Amygdala (tissue), 56 donors: ENCODE results near the gene EEFSEC.

Source experiments
- DNase-seq, 56 donors: peaks; one replicate each; lab custom pipeline; 2025; lab: John Stamatoyannopoulos, UW

EEFSEC gene, protein sequence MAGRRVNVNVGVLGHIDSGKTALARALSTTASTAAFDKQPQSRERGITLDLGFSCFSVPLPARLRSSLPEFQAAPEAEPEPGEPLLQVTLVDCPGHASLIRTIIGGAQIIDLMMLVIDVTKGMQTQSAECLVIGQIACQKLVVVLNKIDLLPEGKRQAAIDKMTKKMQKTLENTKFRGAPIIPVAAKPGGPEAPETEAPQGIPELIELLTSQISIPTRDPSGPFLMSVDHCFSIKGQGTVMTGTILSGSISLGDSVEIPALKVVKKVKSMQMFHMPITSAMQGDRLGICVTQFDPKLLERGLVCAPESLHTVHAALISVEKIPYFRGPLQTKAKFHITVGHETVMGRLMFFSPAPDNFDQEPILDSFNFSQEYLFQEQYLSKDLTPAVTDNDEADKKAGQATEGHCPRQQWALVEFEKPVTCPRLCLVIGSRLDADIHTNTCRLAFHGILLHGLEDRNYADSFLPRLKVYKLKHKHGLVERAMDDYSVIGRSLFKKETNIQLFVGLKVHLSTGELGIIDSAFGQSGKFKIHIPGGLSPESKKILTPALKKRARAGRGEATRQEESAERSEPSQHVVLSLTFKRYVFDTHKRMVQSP

DNA sequence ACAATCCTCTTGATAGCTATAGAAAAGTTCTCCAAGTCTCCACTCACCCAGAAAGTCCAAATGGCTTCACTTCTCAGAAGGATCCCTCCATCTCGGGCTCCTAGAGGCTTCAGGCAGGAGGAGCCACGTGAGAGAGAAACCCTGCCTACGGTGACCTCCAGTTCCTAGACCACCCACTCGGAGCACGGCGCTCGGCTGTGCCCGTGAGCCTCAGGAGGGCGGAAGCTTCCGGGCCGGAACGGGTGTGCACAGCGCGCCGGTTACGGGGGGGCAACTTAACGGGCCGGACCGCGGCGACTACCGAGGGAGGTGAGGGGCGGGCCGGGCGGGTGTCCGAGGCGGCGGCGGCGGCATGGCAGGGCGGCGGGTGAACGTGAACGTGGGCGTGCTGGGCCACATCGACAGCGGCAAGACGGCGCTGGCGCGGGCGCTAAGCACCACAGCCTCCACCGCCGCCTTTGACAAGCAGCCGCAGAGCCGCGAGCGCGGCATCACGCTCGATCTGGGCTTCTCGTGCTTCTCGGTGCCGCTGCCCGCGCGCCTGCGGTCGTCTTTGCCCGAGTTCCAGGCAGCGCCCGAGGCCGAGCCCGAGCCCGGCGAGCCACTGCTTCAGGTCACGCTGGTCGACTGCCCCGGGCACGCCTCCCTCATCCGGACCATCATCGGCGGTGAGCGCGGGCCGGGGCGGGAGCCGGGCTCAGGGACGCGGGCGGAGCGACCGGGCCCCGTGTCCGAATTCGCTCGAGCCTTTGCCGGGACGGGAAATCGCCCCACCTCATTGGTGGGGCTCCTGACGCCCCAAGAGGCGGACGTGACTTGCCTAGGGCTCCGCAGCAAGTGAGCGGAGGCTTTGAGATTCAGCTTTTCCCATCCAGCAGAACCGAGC, at the start of gene EEFSEC:
Gene EEFSEC (plus strand): TSS at position 326 of the 886 bp plus-strand sequence. CDS start 27 bp downstream, at position 353.
- peak in 55 of 56 donors; percentile 28 to 83 (median 64) for DNase-seq

DNA sequence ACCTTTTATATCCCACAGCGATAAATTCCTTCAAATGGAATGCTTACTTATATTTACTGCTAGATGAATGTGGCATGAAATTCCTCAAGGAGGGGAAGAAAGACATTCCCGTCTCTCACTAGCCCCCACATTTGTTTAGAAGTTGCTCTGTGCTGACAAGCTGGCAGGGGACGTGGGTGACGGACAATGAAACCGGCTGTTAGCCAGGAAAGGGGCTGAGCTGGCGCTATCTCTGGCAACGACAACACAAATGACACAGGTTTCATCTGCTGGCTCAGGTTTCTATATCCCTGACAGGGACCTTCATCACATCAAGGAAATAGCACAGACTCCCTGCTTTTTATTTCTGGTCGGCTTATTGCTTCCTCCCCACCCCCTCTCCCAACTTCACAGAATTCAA, 45.4 kb upstream of the EEFSEC start:
- no peak for DNase-seq

DNA sequence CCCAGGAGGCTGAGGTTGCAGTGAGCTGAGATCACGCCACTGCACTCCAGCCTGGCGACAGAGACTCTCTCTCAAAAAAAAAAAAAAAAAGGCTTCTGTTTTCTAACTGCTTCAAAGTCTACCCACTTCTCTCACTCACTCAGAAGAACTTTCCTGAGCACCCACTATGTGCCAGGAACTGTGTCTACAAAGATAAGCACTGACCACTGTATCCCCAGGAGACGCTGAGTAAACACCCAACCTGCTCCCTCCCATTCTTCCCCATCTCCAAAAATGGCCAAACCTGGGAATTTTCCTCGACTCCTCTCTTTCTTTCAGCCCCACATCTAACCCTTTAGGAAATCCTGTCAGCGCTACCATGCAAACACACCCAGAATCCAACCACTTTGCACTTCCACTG, 42.1 kb upstream of the EEFSEC start:
- no peak for DNase-seq

DNA sequence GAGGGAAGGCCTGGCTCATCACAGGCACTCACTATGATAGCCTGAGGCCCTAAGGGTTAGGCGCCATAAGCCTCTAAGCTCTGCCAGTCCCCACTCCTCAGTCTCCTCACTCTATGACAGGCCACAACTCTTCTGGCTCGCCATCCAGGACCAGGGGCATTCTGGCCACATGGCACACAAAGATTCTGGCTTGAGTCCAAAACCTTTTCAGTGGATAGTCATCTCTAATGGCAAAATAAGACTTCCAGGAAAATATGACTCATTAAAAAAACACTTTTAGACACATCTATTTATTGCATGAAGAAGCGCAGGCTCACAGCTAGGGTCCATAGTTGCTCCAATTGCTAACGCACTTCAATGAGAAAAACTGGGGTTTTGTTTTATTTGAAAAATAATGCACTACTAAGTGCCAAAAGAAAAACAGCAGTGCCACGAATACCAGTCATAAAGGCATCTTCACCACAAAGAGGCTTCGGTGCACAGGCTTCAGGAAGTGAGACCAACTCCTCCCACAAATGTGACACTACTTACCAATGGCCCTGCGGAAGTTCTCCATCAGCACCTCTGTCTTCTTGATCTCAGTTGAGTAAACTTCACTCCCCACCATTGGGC, 40.8 kb upstream of the EEFSEC start:
- no peak for DNase-seq

DNA sequence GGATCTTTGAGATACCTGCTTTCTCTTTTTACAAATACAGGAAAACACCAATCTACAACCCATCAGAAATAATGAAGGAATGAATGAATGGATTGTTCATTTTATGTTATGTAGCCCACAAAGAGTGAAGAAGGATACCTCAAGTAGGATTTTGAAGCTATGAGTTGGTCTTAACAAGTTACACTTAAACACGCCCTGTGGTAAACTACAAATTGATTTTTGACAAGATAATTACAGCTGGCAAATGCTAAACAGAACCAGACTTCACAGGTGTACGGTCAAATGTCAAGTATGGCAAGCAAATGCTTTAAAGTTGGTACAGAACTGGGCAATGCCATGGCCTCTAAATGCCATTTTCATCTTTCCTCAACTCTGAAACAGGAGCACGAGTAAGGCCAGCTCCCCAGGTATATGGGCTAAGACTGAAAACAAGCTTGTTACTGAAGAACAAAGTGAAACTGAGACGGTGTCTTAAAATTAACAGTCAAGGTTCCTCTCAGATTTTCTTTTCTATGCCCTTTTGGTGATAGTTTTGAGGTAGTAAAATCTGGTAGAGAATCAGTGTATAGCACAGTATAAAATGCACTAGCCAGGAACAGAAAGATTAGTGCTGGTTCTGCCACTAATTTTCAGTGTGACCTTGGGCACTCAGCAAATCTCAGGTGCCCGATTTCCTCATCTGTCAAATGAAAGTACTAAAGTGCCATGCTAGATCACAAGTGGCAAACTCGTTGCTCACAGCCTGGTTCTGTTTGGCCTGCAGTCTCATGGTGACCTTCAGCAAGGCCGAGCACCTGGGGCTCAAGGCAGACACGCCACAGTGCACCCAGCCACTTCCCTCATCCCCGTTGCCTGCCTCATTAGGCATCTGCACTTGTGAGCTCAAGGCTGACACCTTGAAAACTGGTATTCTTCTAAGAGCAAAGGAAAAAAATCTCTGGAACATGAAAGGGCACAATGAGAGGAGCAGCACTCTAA, 39.2 kb upstream of the EEFSEC start:
- DNase-seq: no peak

DNA sequence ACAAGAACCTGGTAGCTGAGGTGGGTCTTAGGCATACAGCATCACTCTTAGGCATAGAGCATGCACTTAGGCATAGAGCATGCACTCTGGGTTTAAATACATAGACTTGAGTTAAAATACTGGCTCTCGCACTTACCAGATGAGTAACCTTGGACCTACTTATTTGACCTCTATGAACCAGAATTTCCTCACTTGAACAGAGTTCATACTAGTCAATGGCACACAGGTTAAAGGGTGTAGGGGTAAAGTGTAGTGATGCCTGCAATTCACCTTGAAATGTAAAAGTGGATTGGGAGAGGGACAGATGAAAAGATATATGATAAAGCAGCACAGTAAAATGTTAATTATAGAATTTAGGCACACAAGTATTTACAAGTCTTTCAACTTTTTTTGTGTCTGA, 31.3 kb upstream of the EEFSEC start:
- DNase-seq: no peak

DNA sequence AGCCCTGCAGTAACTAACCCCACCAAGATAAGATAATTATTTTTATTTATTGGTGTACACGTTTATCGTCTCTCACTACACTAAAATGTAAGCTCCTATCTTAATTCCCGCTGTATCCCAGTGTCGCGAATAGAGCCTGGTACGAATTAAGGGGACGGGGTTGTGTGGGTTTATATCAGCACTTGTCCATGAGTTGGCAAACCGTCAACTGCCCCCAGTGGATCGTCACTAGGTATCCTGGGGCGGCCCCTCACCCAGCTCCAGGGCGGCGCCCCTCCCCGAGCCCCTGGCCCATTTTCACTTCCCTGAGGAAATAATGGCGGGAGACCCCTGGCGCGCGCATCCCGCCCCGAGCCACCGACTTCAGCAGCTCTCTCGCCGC, 30.1 kb upstream of the EEFSEC start:
- DNase-seq: peak in 1 of 56 donors; percentile 34

DNA sequence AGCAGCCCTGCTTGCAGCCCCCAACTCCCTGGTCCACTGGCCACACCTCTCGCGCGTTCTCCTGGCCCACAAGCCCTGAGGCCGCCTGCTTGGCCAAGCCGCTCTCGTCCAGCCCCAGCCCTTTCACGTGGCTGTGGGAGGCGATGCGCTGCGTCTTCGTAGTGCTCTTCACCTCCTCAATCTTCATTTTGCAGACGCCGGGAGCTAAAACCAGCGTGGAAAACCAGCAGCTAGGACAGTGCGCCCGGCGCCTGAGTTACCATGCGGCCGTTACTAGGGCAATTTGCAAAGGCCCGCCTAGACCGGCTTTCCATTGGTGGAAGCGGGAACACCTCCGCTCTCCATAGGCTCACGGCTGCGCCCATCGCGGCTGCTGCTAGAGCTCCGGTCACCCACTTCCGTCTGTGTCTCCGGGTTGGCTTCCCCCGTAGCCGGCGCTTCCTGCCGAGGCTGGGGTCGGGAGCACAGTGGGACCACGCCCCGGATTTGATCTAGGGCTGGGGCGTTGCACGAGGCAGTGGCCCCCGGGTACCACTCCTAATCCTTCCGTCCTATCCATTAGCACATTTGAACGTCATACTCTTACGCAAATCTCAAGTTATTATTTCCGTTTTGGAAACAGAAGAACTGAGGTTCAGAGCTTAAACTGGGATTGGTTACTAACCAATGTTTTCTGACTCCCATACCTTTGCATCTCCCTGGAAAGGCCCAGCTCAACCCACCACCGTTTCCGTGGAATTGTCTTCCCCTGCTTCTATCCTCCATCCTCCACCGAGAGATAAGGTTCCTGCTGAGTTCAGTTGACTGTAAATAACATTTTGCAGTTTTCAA, 29.5 kb upstream of the EEFSEC start, which contains the start of gene RUVBL1:
Gene RUVBL1 (minus strand): TSS at position 275 of the 831 bp plus-strand sequence. CDS start 88 bp downstream, at position 187.
- DNase-seq: peak; percentile 56 to 98 (median 96)

DNA sequence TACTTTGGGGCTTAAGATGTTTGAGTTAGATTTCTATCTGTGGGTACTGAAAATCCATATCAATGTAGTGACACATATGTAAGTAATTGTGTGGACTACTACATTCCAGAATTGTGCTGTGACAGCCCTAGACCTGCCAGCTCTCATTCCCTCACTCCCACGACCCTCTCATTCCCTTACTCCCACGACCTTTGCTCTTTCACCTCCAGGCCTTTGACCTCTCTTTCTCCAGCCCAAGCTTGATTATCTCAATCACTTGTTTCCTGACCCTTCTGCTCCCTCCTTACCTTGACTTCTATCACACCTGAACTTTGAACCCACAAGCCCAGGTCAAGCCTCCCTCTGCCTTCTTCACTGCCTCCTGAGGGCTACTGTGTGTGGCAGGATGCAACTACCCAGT, 26.0 kb upstream of the EEFSEC start:
- DNase-seq: no peak

DNA sequence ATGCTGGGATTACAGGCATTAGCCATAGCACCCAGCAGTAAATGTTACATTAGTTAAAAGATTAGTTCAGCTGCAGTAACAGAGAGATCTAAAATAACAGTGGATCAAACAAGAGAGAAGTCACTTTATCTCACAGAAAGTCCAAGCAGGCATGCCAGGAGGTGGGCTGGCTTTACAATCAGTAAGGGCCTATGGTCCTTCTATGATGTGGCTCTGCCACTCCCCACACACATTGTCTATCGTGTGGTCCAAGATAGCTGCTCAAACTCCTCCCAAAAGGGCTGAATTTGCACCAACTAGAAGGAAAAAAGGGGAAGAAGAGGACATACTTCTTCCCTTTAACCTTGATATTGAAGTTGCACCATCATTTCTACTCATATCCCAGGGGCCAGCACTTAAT, 25.0 kb upstream of the EEFSEC start:
- no peak for DNase-seq

DNA sequence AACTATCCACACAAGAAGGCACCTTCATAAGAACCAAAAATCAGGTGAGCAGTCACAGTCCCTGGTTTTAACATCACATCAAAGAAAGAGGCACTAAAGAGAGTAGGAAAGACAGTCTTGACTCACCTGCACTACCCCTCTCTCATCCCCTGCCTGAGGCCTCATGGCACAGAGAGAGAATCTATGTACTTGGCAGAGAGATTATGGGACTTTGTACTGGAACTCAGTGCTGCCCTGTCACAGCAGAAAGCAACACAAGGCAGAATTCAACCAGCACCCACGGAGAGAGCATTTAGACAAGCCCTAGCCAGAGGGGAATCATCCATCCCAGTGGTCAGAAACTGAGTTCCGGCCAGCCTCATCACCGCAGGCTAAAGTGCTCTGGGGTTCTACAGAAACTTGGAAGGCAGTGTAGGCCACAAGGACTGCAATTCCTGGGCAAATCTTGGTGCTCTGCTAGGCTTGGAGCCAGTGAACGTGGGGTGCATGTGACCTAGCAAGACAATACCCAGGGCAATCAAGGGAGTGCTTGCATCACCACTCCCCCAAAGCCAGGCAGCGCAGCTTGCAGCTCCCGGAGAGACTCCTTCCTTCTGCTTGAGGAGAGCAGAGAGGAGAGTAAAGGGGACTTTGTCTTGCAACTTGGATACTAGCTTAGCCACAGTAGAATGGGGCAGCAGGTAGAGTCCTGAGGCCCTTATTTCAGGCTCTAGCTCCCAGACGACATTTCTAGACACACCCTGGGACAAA, 21.2 kb upstream of the EEFSEC start:
- DNase-seq: no peak

DNA sequence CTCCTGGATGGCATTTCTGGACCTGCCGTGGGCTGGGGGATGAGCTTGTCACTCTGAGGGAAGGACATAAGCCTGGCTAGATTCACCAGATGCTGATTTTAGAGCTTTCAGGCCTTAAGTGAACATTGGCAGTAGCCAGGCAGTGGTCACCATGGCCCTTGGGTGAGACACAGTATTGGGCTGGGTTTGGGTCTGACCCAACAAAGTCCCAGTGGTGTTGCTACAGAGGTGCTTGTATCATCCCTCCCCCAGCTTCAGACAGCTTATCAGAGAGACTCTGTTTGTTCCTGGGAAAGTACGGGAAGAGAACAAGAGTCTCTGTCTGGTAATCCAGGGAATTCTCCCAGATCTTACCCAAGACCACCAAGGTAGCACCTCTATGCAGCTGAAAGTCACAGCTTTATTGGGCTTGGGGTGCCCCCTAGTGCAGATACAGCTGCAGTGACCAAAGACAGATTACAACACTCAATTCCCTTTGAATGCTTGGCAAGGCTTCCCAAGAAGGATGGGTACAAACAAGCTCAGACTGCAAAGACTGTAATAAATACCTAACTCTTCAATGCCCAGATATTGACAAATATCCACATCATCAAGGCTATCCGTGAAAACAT, 19.9 kb upstream of the EEFSEC start:
- DNase-seq: peak in 3 of 56 donors; percentile 4 to 12 (median 6)

DNA sequence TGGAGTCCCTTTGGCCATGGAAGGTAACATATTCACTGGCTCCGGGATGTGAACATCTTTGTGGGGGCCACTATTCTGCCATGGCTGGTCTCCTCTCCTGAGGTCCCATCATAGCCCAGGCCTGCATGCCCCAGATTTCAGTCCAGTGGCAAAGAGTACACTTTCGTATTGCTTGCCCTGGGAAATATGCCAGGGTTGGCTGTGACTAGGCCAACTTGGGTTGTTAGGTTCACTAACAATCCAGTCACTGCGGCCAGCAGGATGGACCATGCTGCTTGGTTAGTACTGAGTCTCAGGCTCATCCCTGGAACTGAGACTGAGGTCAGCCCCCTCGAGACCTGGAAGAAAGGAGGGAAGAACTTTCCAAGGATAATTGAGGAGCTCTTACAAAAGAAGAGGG, 9.8 kb upstream of the EEFSEC start:
- no peak for DNase-seq

DNA sequence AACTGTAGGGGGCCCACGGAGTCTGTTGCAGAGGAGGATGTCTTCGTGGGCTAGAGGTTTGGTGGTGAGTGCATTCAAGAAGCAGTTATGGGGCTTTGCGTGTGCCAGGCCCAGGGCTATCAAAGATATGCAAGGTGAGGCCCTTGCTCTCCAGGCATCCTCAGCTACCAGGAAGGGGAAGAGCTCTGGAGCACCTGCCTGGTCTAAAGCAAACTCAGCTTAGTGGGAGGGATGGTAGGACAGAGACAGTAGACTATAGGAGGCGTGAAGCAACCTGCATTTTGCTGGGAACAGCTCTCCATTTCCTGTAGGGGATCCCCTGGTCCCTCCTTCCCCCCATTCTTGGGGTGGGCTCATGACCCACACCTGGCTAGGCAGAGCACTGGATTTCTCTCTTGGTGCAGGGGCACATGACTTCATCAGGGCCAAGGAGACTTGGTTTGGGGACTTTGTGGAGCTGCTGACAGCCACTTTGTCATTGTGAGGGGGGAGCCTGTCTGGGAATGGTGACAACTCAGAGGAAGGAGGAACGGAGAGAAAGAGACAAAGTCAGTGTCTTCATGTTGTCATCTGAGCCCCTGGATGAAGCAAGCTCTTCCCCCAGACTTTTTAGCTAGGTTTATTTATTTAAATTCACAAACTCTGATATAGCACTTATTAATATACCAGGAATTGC, 8.6 kb upstream of the EEFSEC start:
- DNase-seq: no peak

DNA sequence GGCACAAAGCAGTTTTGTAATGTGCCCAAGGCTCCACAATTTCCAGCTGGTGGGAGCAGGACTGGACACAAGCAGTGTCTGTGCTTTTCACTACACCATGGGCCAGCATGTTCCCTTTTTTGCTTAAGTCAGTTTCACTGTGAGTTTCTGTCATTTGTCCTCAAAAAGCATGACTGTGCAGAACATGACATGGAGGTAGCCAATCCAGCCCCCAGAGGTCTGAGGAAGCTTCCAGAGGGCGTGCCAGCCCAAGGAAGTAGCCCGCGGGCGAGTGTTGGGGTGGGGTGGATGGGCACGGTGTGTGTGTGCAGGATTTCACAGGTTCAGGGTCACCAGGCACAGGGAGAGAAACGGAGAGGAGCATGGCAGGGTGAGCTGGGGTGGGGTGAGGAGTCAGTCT, 8.0 kb upstream of the EEFSEC start:
- DNase-seq: peak in 11 of 56 donors; percentile 2 to 45 (median 10)

DNA sequence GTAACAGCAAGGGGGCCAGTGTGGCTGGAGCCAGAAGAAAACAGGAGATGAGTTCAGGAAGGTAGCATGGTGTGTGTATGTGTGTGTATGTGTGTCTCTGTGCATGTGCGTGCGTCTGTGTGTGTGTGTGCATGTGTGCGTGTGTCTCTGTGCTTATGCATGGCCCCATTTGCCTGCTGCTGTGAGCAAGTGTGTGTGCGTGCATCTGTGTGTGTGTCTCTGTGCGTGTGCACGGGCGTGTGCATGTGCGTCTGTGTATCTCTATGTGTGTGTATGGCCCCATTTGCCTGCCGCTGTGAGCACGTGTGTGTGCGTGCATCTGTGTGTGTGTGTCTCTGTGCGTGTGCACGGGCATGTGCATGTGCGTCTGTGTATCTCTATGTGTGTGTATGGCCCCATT, 7.1 kb upstream of the EEFSEC start:
- no peak for DNase-seq

DNA sequence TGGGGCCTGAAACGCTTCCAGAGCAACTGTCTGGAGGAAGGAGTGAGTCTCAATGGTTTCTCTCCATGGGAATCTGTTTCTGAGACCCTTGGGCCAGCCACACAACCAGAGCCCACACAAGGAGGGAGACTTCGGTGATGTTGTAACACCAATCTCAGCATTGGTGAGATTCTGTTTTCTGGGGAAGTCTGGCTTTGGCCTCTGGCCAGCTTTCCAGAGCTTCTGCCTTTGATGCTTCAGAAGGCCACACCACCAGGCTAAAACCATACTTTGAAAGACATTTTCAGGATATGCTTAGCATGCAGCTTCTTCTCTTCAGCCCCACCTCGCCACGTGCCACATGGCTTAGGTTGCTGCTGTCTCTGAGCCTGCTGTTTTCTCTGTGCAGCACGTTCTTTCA, 3.6 kb upstream of the EEFSEC start:
- peak in 2 of 56 donors; percentile 15 to 27 for DNase-seq
